Upper lobe of left lung (tissue), 4 donors: ENCODE data around the gene STIM2.

Experiments
- CTCF ChIP-seq, 6 experiments: fragments of 450-650 bp in 4 of 6; fragments of 200-600 bp in 2 of 6; sonication (generic) in 2 of 6; IDR thresholded peaks; one replicate each; pipeline ENCODE4 v1.5.1; 2016 to 2019; ENCODE audit warnings: antibody characterized with exemption in 6 of 6
- EP300 ChIP-seq, 4 donors: sonication (generic); formaldehyde crosslinking; IDR thresholded peaks; one replicate each; pipeline ENCODE4 v1.5.1; 2017; ENCODE audit warnings: antibody characterized with exemption in 4 of 4, control low read depth in 2 of 4
- POLR2A ChIP-seq, 4 donors: fragments of 450-650 bp; IDR thresholded peaks; one replicate each; pipeline ENCODE4 v1.5.1; 2016 to 2017; ENCODE audit warnings: antibody characterized with exemption in 4 of 4, mild to moderate bottlenecking in 2 of 4
- POLR2AphosphoS5 ChIP-seq, 2 donors: sonication (generic); formaldehyde crosslinking; IDR thresholded peaks; one replicate each; pipeline ENCODE4 v1.5.1; 2017; ENCODE audit warnings: antibody characterized with exemption in 2 of 2

- no peak for TF ChIP-seq EP300 (IDR thresholded peaks at IDR 0.05)
- TF ChIP-seq CTCF (IDR thresholded peaks at IDR 0.05), result no peak
- no peak for TF ChIP-seq POLR2AphosphoS5 (IDR thresholded peaks at IDR 0.05)
- TF ChIP-seq POLR2A (IDR thresholded peaks at IDR 0.05), result no peak
Measured at GRCh38 chr4:26993967-26994366, 133.3 kb downstream of the STIM2 start.
